Spleen (tissue), 11 donors: ENCODE measurements around the gene KIF5C. TPM values are rescaled to one million over a fixed set of nuclear protein-coding genes. Genes with fewer than 3 reads are reported as not detected.

Experiments
- DNase-seq: peaks from one replicate; pipeline ENCODE4 v3.0.0-alpha.2; 2020
- H3K27ac ChIP-seq, 8 donors: fragments of 200-600 bp; sonication (generic) in 7 of 8; 1 replicate in 4 of 8; 2 replicates in 4 of 8; pipeline versions ENCODE4 v1.5.0 to v1.8.0; 2016 to 2021; ENCODE audit warnings: inconsistent platforms in 4 of 8, mild to moderate bottlenecking in 4 of 8, moderate library complexity in 1 of 8
- H3K27me3 ChIP-seq, 7 donors: fragments of 200-600 bp; sonication (generic) in 6 of 7; replicated peaks in 1 of 7; 1 replicate in 4 of 7; 2 replicates in 3 of 7; pipeline versions ENCODE4 v1.5.0 to v1.8.0; 2016 to 2021; ENCODE audit warnings: inconsistent platforms in 3 of 7, mild to moderate bottlenecking in 1 of 7
- H3K36me3 ChIP-seq, 6 donors: fragments of 200-600 bp; sonication (generic) in 5 of 6; 1 replicate in 4 of 6; 2 replicates in 2 of 6; pipeline versions ENCODE4 v1.5.0 to v1.8.0; 2016 to 2021; ENCODE audit warnings: inconsistent platforms in 2 of 6
- H3K4me1 ChIP-seq, 6 donors: fragments of 200-600 bp; sonication (generic) in 5 of 6; 1 replicate in 3 of 6; 2 replicates in 3 of 6; pipeline versions ENCODE4 v1.5.0 to v1.8.0; 2016 to 2021; ENCODE audit warnings: inconsistent platforms in 3 of 6
- H3K4me3 ChIP-seq, 8 donors: fragments of 200-600 bp; sonication (generic) in 7 of 8; 1 replicate in 4 of 8; 2 replicates in 4 of 8; pipeline versions ENCODE4 v1.5.0 to v1.8.0; 2016 to 2021; ENCODE audit warnings: inconsistent platforms in 4 of 8, mild to moderate bottlenecking in 4 of 8, moderate library complexity in 2 of 8
- H3K9me3 ChIP-seq, 8 donors: fragments of 200-600 bp; sonication (generic) in 7 of 8; 1 replicate in 4 of 8; 2 replicates in 4 of 8; pipeline versions ENCODE4 v1.5.0 to v1.8.0; 2016 to 2021; ENCODE audit warnings: inconsistent platforms in 4 of 8
- POLR2A ChIP-seq, 3 donors: fragments of 450-650 bp; IDR thresholded peaks; one replicate each; pipeline ENCODE4 v1.5.1; 2017; ENCODE audit warnings: antibody characterized with exemption in 3 of 3, mild to moderate bottlenecking in 1 of 3
- POLR2AphosphoS5 ChIP-seq, 3 donors: sonication (generic); formaldehyde crosslinking; IDR thresholded peaks; one replicate each; pipeline ENCODE4 v1.5.1; 2017; ENCODE audit warnings: antibody characterized with exemption in 3 of 3
- WGBS, 5 donors: extraction: QIAGEN DNeasy Blood & Tissue Kit in 3 of 5; methylation state at CpG; one replicate each; pipeline versions ENCODE4 v1.1.5 to v1.1.7; 2013 to 2018; 5-methylcytosine and 5-hydroxymethylcytosine counted together
- intact Hi-C: fragments of 100-400 bp; cut with DNase I; formaldehyde crosslinking; loops from one replicate; pipeline ENCODE4 v1.15.0; 2023; ENCODE audit warnings: low total_unique reads
- polyA plus RNA-seq, 3 donors: library from polyadenylated mRNA; stranded (reverse); fragments of 200-250 nt; gene quantifications; one replicate each; pipeline ENCODE4 v1.2.1, GENCODE V29; 2013
- total RNA-seq, 7 donors: library from RNA; depleted of rRNA in 3 of 7; stranded (reverse); fragments of >200 nt in 3 of 7; fragmentation: NEBNext Ultra II Directional in 4 of 7; extraction: Animal tissue kit (Norgen Biotek cat#: 25700) in 4 of 7; gene quantifications; one replicate each; pipeline versions ENCODE4 v1.1.0 to v1.2.1, GENCODE V29; 2016 to 2021
- TF ChIP-seq, protein P1 (sequence below), 11 experiments: fragments of 200-600 bp in 7 of 11; fragments of 450-650 bp in 4 of 11; sonication (generic) in 4 of 11; IDR thresholded peaks in 8 of 11; conservative IDR thresholded peaks in 3 of 11; 1 replicate in 7 of 11; 2 replicates in 4 of 11; pipeline versions ENCODE4 v1.4.0 to v1.8.0; 2016 to 2021; ENCODE audit warnings: antibody characterized with exemption in 11 of 11, inconsistent platforms in 4 of 11, mild to moderate bottlenecking in 1 of 11
- donor health status: healthy with polysubstance abuse.
- donor health status: DM: no; HTN: no; CAD: no; lungs with moderate emphysema.
- donor health status: DM: no; HTN: no; CAD: no.
- donor health status: Bipolar disorder and iron deficiency.
- donor health status: healthy.
- donor health status: DM: no; HTN: no; CAD: no.
- donor health status: DM: yes; HTN: yes; CAD: no.

KIF5C gene
- total and polyA plus RNA-seq, 10 donors: 0.61 to 8.3 (median 4.3) TPM

DNA sequence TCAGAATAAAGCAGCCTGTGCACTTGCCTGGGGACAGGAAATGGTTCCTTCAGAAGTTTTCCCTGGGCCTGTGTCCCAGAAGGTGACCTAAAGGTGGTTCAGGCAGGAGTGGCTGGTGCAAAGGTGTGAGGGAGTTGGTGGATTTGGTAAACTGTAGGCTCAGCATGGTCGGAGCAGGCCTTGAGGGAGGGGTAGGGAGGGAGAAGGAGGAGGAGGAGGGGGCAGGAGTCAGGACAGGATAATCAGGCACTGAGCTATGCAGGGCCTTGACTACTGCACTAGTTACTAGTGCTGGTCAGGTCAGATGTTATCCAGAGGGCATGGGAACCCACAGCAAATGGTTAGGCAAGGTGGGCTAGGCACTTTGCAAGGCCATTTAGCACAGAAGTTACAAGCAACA is 184.8 kb downstream of the KIF5C start:
- Histone ChIP-seq H3K27me3 (no peaks in the 10 kb centered on the region), H3K4me1 (no peaks in the 10 kb centered on the region), H3K27ac (no peak overlapping the region), H3K36me3 (no peaks in the 10 kb centered on the region), H3K4me3 (no peak overlapping the region), H3K9me3 (no peaks in the 10 kb centered on the region)
- intact Hi-C loops: no loop called here
- TF ChIP-seq, protein P1, sequence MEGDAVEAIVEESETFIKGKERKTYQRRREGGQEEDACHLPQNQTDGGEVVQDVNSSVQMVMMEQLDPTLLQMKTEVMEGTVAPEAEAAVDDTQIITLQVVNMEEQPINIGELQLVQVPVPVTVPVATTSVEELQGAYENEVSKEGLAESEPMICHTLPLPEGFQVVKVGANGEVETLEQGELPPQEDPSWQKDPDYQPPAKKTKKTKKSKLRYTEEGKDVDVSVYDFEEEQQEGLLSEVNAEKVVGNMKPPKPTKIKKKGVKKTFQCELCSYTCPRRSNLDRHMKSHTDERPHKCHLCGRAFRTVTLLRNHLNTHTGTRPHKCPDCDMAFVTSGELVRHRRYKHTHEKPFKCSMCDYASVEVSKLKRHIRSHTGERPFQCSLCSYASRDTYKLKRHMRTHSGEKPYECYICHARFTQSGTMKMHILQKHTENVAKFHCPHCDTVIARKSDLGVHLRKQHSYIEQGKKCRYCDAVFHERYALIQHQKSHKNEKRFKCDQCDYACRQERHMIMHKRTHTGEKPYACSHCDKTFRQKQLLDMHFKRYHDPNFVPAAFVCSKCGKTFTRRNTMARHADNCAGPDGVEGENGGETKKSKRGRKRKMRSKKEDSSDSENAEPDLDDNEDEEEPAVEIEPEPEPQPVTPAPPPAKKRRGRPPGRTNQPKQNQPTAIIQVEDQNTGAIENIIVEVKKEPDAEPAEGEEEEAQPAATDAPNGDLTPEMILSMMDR (IDR thresholded peaks at IDR 0.05 in 8 of 11, conservative IDR thresholded peaks at IDR 0.05 in 3 of 11): no peak
- TF ChIP-seq POLR2A (IDR thresholded peaks at IDR 0.05): no peak
- no peak for DNase-seq
- 69 to 95% (median 73%) methylated on average over 1 of the region's 1 CpG for WGBS, 5 donors

DNA sequence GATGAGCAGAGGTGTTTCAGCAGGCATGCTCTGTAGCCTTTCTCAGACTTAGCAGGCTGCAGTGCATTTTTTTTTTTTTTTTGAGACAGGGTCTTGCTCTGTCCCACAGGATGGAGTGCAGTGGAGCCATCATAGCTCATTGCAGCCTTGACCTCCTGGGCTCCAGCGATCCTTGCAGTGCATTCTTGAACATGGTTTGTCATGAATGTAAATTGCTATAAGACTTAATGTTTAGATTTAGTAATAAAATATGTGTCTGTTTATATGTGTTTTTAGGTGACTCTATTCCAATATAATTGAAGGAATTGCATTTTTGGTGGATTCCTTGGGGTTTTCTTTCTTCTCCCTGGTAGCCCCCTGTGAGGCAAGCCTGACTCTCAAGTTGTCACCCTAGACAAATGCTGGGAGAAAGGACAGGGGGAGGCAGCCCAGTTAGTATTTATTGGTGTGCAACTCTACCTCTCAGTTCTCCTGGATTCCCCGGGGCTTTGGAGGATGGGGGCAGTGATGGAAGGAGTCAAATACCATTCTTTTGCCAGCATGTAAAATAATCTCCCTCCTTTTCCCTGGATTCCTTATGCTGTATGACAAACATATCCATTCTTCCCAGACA is 186.2 kb downstream of the KIF5C start:
- intact Hi-C loops: no loop called here
- DNase-seq: no peak

DNA sequence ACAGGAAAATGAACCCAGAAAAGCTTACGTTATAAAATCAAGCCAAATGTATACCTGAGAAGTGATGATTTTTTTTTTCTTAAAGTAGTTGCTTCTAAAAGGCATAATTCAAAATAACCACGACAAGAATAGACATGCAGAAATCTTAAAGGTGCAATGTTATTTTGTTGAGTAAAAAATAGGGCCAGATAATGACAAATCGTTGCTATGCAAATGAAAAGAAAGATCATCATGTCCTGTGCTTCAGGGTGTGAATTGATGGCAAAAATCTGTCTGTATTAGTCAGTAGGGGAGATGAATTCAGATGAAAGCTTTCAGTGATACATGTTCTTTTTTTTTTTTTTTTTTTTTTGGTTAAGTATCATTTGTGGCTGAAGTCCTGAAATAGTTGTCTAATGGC is 187.5 kb downstream of the KIF5C start:
- no peaks in the 10 kb centered on the region for H3K27me3 ChIP-seq
- H3K4me1 ChIP-seq: no peaks in the 10 kb centered on the region
- H3K27ac ChIP-seq: no peak overlapping the region
- TF ChIP-seq, protein P1 (IDR thresholded peaks at IDR 0.05 in 8 of 11, conservative IDR thresholded peaks at IDR 0.05 in 3 of 11): no peak
- TF ChIP-seq POLR2AphosphoS5 (IDR thresholded peaks at IDR 0.05): no peak
- no peak overlapping the region for H3K4me3 ChIP-seq
- no peak for DNase-seq
- WGBS, 5 donors: 72 to 86% (median 80%) methylated on average over 3 of the region's 3 CpGs
- H3K36me3 ChIP-seq: no peaks in the 10 kb centered on the region
- intact Hi-C loops: no loop called here
- H3K9me3 ChIP-seq: no peaks in the 10 kb centered on the region

More for the DNA sequence above, 186.2 kb downstream of the KIF5C start:
- no peak for TF ChIP-seq POLR2AphosphoS5 (IDR thresholded peaks at IDR 0.05)
- no peak for TF ChIP-seq POLR2A (IDR thresholded peaks at IDR 0.05)
- Histone ChIP-seq H3K4me1 (no peaks in the 10 kb centered on the region), H3K9me3 (no peaks in the 10 kb centered on the region), H3K4me3 (no peak overlapping the region), H3K27ac (no peak overlapping the region), H3K27me3 (no peaks in the 10 kb centered on the region), H3K36me3 (no peaks in the 10 kb centered on the region)
- WGBS, 5 donors: 85 to 100% (median 94%) methylated on average over 2 of the region's 2 CpGs

DNA sequence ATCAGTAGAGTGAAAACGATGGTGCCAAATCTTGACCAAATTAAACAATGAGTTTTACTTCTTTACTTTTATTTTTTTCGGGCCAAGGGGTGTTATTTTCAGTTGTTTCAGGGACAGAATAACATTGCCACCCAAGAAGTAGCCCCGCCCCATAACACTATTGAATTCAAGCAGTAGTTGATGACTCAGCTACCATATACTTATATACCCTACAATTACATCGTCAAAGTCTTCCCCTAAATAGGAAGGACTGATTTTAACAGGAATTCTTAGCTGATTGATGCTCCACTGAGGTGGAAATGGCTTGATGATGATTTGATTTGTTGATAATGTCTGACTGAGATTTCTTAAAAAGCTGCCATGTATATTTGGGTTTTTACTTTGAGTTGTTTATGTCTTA is 188.2 kb downstream of the KIF5C start:
- intact Hi-C loops: no loop called here
- TF ChIP-seq, protein P1 (IDR thresholded peaks at IDR 0.05 in 8 of 11, conservative IDR thresholded peaks at IDR 0.05 in 3 of 11): no peak
- TF ChIP-seq POLR2A (IDR thresholded peaks at IDR 0.05): no peak
- TF ChIP-seq POLR2AphosphoS5 (IDR thresholded peaks at IDR 0.05): no peak
- Histone ChIP-seq H3K4me1 (no peaks in the 10 kb centered on the region), H3K27me3 (no peaks in the 10 kb centered on the region), H3K9me3 (no peaks in the 10 kb centered on the region), H3K4me3 (no peak overlapping the region), H3K27ac (no peak overlapping the region), H3K36me3 (no peaks in the 10 kb centered on the region)
- 79 to 87% (median 85%) methylated on average over 4 of the region's 4 CpGs for WGBS, 5 donors
- DNase-seq: no peak
